ENCODE measurements around the gene TCP11L1.

Gene TCP11L1

DNA sequence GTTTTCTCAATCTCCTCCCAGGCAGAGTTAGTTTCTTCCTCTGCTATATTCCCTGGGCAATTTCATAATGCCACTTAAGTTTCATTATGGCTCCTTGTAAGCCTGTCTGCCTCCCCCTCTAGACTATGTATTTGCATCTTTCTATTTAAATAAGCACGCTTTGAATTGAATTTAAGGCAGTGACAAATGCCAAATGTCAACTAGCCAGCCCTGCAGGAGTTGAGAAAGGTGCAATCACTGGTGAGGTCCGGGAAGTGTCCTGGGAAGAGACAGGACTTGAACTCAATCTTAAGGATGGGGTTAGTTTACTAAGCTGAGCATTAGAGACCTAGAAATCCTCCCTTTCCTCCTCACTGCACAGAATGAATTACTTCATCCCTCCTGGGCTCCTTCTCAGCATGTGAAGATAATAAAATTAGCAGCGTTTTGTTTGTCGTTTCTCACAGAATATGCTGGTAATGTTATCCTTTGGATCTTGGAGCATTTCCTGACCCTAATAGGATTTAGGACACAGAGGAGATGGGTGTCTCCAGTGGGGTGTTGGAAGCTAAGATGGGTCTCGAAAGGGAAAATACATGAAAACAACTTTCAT is 1.6 kb downstream of the TCP11L1 start:
- TF ChIP-seq ZNF561 (tag by site-specific recombination; IDR thresholded peaks at IDR 0.05; ENCODE audit: borderline replicate concordance) (no peak), ZBTB8A (tag by site-specific recombination; IDR thresholded peaks at IDR 0.05) (no peak), ZNF629 (tag by site-specific recombination; IDR thresholded peaks at IDR 0.05) (peak; percentile 23; the same call in 1 of the 2 replicates), OSR2 (tag by site-specific recombination; IDR thresholded peaks at IDR 0.05) (no peak), ZEB2 (tag by site-specific recombination; IDR thresholded peaks at IDR 0.05) (0 out of 2 replicates have a peak, but pooled peaks have one; percentile 24), ZNF677 (tag by site-specific recombination; IDR thresholded peaks at IDR 0.05) (no peak), ZIC2 (tag by site-specific recombination; IDR thresholded peaks at IDR 0.05) (peak; percentile 54), WT1 (tag by site-specific recombination; IDR thresholded peaks at IDR 0.05) (peak; percentile 92), ZBTB7A (tag by site-specific recombination; IDR thresholded peaks at IDR 0.05; ENCODE audit: low read depth) (no peak), ZNF558 (tag by site-specific recombination; IDR thresholded peaks at IDR 0.05) (no peak), ZNF600 (tag by site-specific recombination; IDR thresholded peaks at IDR 0.05) (0 out of 2 replicates have a peak, but pooled peaks have one; percentile 14), ZNF221 (tag by site-specific recombination; IDR thresholded peaks at IDR 0.05; ENCODE audit: borderline replicate concordance) (no peak), IKZF3 (tag by site-specific recombination; IDR thresholded peaks at IDR 0.05) (peak; percentile 86), ZXDB (tag by site-specific recombination; IDR thresholded peaks at IDR 0.05) (no peak), KLF9 (tag by site-specific recombination; IDR thresholded peaks at IDR 0.05; ENCODE audit: low read depth) (no peak), BCL11A (tag by site-specific recombination; IDR thresholded peaks at IDR 0.05; ENCODE audit: low read depth) (no peak), KLF10 (tag by site-specific recombination; IDR thresholded peaks at IDR 0.05) (no peak), MYNN (tag by site-specific recombination; IDR thresholded peaks at IDR 0.05; ENCODE audit: borderline replicate concordance) (no peak), ZSCAN16 (tag by site-specific recombination; IDR thresholded peaks at IDR 0.05) (no peak), SETDB1 (IDR thresholded peaks at IDR 0.05; ENCODE audit: insufficient read length, low read length) (no peak), ZSCAN23 (tag by site-specific recombination; IDR thresholded peaks at IDR 0.05) (no peak), ZNF830 (tag by site-specific recombination; IDR thresholded peaks at IDR 0.05; ENCODE audit: low read depth) (no peak), ZSCAN30 (tag by site-specific recombination; IDR thresholded peaks at IDR 0.05) (no peak), GLIS1 (tag by site-specific recombination; IDR thresholded peaks at IDR 0.05) (peak; percentile 28; the same call in 1 of the 2 replicates), ZNF626 (tag by site-specific recombination; IDR thresholded peaks at IDR 0.05) (no peak), SP7 (tag by site-specific recombination; IDR thresholded peaks at IDR 0.05) (0 out of 2 replicates have a peak, but pooled peaks have one; percentile 14), SCRT1 (tag by site-specific recombination; IDR thresholded peaks at IDR 0.05; ENCODE audit: borderline replicate concordance) (no peak), ZNF555 (tag by site-specific recombination; conservative IDR thresholded peaks at IDR 0.05) (no peak)
- TF ChIP-seq, protein P1, sequence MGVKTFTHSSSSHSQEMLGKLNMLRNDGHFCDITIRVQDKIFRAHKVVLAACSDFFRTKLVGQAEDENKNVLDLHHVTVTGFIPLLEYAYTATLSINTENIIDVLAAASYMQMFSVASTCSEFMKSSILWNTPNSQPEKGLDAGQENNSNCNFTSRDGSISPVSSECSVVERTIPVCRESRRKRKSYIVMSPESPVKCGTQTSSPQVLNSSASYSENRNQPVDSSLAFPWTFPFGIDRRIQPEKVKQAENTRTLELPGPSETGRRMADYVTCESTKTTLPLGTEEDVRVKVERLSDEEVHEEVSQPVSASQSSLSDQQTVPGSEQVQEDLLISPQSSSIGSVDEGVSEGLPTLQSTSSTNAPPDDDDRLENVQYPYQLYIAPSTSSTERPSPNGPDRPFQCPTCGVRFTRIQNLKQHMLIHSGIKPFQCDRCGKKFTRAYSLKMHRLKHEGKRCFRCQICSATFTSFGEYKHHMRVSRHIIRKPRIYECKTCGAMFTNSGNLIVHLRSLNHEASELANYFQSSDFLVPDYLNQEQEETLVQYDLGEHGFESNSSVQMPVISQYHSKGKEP (tag by site-specific recombination; IDR thresholded peaks at IDR 0.05) = no peak
- TF ChIP-seq, protein P2, sequence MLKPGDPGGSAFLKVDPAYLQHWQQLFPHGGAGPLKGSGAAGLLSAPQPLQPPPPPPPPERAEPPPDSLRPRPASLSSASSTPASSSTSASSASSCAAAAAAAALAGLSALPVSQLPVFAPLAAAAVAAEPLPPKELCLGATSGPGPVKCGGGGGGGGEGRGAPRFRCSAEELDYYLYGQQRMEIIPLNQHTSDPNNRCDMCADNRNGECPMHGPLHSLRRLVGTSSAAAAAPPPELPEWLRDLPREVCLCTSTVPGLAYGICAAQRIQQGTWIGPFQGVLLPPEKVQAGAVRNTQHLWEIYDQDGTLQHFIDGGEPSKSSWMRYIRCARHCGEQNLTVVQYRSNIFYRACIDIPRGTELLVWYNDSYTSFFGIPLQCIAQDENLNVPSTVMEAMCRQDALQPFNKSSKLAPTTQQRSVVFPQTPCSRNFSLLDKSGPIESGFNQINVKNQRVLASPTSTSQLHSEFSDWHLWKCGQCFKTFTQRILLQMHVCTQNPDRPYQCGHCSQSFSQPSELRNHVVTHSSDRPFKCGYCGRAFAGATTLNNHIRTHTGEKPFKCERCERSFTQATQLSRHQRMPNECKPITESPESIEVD (tag by site-specific recombination; IDR thresholded peaks at IDR 0.05) = peak; percentile 57
- Histone ChIP-seq H3K4me3 (ENCODE audit: low read depth, low read length) (peak overlapping the region; percentile 96), H3K4me1 (ENCODE audit: control insufficient read depth, insufficient read depth, low read length) (peaks cover 8% of the 10 kb centered on the region; the same call in 1 of the 2 replicates), H3K27ac (ENCODE audit: extremely low read depth, low read depth, low read length) (no peak overlapping the region; the same call in 1 of the 2 replicates), H3K36me3 (ENCODE audit: control insufficient read depth in 2 of 2, insufficient read depth in 1 of 2, low read length in 2 of 2) (peaks cover 0 to 12% of the 10 kb centered on the region in 2 experiments; a peak in 2 of 3 replicates), H3K9me3 (ENCODE audit: control insufficient read depth, insufficient read depth, low read depth, low read length) (no peaks in the 10 kb centered on the region)
- CTCF ChIA-PET = no interaction called here
- POLR2A ChIA-PET = interaction anchor here (0.6 to 2.6 kb wide), 4 partner anchors 24 to 817 kb away, joined by 4 to 47 read pairs (median 5); partner anchors contain the start of gene DEPDC7
